ENCODE measurements around the gene ERLIN1. TPM values are rescaled to one million over a fixed set of nuclear protein-coding genes. Genes with fewer than 3 reads are reported as not detected.

Gene ERLIN1
- total RNA-seq, 1 experiment from 2014 or later: 79.8 TPM

DNA sequence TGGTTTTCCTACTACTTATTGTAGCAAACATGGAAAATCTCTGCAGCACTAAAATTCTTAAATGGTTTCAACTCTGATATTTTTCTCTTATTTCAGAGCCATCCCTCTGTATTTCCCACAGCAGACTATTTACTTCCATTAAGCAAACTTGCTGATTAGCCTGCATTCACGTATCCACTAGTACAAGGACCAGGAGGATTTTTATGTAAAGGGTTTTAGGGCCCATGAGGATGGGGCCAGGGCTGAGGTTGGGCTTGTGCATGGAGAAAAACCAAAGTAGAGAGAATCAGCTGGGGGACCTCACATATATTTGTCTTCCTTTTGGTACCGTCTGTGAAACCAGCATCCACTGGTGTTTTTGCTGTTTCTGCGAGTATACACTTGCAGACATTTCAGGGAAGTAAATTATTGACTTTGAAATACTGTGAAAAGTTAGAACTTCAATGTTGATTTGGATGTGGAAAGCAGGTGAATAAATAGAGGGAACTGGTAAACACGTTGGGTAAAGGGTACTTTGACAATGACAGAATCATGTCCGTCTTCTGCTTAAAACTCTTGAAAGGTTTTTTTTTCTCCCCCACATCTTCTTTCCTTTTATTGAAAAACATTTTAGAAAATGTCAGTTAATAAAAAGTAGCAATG lies 44.3 kb downstream of the ERLIN1 start:
- ATAC-seq (no peak), DNase-seq (ENCODE audit: low read depth, low spot score) (no peak)
- no peaks in the 10 kb centered on the region; the same call in 1 of the 2 replicates for H3K27me3 ChIP-seq (ENCODE audit: control insufficient read depth, insufficient read depth, low read length)
- H3K4me1 ChIP-seq (ENCODE audit: control insufficient read depth, insufficient read depth, low read length): no peaks in the 10 kb centered on the region
- in situ Hi-C loops (cut with HindIII; ENCODE audit: low pct_unique_long_range_greater_than_20kb, low sequenced_read_pairs): no loop called here
- TF ChIP-seq TCF7L2 (IDR thresholded peaks at IDR 0.05; ENCODE audit: low read depth, low read length) (no peak), POLR2AphosphoS5 (IDR thresholded peaks at IDR 0.05; ENCODE audit: low read depth, low read length) (no peak), SIN3A (IDR thresholded peaks at IDR 0.05; ENCODE audit: borderline replicate concordance, insufficient read depth, low read depth, low read length) (no peak)
- TF ChIP-seq, protein P1, sequence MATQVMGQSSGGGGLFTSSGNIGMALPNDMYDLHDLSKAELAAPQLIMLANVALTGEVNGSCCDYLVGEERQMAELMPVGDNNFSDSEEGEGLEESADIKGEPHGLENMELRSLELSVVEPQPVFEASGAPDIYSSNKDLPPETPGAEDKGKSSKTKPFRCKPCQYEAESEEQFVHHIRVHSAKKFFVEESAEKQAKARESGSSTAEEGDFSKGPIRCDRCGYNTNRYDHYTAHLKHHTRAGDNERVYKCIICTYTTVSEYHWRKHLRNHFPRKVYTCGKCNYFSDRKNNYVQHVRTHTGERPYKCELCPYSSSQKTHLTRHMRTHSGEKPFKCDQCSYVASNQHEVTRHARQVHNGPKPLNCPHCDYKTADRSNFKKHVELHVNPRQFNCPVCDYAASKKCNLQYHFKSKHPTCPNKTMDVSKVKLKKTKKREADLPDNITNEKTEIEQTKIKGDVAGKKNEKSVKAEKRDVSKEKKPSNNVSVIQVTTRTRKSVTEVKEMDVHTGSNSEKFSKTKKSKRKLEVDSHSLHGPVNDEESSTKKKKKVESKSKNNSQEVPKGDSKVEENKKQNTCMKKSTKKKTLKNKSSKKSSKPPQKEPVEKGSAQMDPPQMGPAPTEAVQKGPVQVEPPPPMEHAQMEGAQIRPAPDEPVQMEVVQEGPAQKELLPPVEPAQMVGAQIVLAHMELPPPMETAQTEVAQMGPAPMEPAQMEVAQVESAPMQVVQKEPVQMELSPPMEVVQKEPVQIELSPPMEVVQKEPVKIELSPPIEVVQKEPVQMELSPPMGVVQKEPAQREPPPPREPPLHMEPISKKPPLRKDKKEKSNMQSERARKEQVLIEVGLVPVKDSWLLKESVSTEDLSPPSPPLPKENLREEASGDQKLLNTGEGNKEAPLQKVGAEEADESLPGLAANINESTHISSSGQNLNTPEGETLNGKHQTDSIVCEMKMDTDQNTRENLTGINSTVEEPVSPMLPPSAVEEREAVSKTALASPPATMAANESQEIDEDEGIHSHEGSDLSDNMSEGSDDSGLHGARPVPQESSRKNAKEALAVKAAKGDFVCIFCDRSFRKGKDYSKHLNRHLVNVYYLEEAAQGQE (IDR thresholded peaks at IDR 0.05; ENCODE audit: insufficient read depth in 1 of 2, low read depth in 2 of 2, low read length in 1 of 2): no peak
- TF ChIP-seq, protein P2, sequence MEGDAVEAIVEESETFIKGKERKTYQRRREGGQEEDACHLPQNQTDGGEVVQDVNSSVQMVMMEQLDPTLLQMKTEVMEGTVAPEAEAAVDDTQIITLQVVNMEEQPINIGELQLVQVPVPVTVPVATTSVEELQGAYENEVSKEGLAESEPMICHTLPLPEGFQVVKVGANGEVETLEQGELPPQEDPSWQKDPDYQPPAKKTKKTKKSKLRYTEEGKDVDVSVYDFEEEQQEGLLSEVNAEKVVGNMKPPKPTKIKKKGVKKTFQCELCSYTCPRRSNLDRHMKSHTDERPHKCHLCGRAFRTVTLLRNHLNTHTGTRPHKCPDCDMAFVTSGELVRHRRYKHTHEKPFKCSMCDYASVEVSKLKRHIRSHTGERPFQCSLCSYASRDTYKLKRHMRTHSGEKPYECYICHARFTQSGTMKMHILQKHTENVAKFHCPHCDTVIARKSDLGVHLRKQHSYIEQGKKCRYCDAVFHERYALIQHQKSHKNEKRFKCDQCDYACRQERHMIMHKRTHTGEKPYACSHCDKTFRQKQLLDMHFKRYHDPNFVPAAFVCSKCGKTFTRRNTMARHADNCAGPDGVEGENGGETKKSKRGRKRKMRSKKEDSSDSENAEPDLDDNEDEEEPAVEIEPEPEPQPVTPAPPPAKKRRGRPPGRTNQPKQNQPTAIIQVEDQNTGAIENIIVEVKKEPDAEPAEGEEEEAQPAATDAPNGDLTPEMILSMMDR (IDR thresholded peaks at IDR 0.05): no peak
- CTCF ChIA-PET: no interaction called here
- no TSS peak for BruUV-seq (replicated peaks)
- H3K27ac ChIP-seq (ENCODE audit: low read length): no peak overlapping the region
- H3K9me3 ChIP-seq (ENCODE audit: control insufficient read depth, insufficient read depth, low read depth, low read length): no peaks in the 10 kb centered on the region
- POLR2A ChIA-PET: no interaction called here
- no peak overlapping the region for H3K4me3 ChIP-seq (ENCODE audit: low read depth in 2 of 2, low read length in 2 of 2)
- intact Hi-C loops (cut with micrococcal nuclease; ENCODE audit: unreplicated experiment): no loop called here
- no peaks in the 10 kb centered on the region for H3K36me3 ChIP-seq (ENCODE audit: control insufficient read depth, insufficient read depth, low read length)

DNA sequence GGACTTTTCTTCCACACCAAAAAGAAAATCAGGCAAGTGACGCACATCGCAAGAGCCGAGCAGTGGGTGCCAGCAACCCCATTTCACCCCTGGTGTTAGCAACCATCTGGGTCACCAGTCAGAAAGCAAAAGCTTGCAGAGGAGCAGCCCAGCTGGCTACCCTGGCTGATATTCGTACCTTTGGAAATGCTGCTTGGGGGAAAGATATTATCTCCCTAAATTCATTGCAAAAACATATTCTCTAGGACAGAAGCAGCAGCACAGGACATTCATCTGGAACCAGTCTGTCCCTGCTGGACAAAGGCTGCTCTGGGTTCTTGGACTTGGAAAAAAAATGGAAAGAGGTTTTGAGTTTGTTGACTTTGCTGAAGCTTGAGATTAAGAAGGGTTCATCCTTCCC lies 45.8 kb downstream of the ERLIN1 start:
- in situ Hi-C loops (cut with HindIII; ENCODE audit: low pct_unique_long_range_greater_than_20kb, low sequenced_read_pairs): no loop called here
- H3K36me3 ChIP-seq (ENCODE audit: control insufficient read depth, insufficient read depth, low read length): no peaks in the 10 kb centered on the region
- POLR2A ChIA-PET: no interaction called here
- H3K4me1 ChIP-seq (ENCODE audit: control insufficient read depth, insufficient read depth, low read length): no peaks in the 10 kb centered on the region
- no peak overlapping the region for H3K27ac ChIP-seq (ENCODE audit: low read length)
- H3K9me3 ChIP-seq (ENCODE audit: control insufficient read depth, insufficient read depth, low read depth, low read length): no peaks in the 10 kb centered on the region
- no peak overlapping the region for H3K4me3 ChIP-seq (ENCODE audit: low read depth in 2 of 2, low read length in 2 of 2)
- intact Hi-C loops (cut with micrococcal nuclease; ENCODE audit: unreplicated experiment): no loop called here
- TF ChIP-seq POLR2AphosphoS5 (IDR thresholded peaks at IDR 0.05; ENCODE audit: low read depth, low read length) (no peak), SIN3A (IDR thresholded peaks at IDR 0.05; ENCODE audit: borderline replicate concordance, insufficient read depth, low read depth, low read length) (no peak)
- TF ChIP-seq, protein P2 (IDR thresholded peaks at IDR 0.05): no peak
- no peaks in the 10 kb centered on the region; the same call in 1 of the 2 replicates for H3K27me3 ChIP-seq (ENCODE audit: control insufficient read depth, insufficient read depth, low read length)
- DNase-seq (ENCODE audit: low read depth, low spot score): no peak
- BruUV-seq (replicated peaks): no TSS peak
- ATAC-seq: no peak
- CTCF ChIA-PET: no interaction called here
